B cell (primary cell): ENCODE measurements around the gene PARD3. TPM values are rescaled to one million over a fixed set of nuclear protein-coding genes. Genes with fewer than 3 reads are reported as not detected.

ENCODE experiments used
- ATAC-seq: fragments of 200-7000 bp; cut with Tn5 transposase; one replicate; pipeline ENCODE4 v1.10.0; 2021; ENCODE audit warnings: low read depth, mild to moderate bottlenecking, moderate number of reproducible peaks, moderate library complexity
- CTCF ChIA-PET: fragments of 350-600 bp; sonication (Branson Sonifier 250); formaldehyde crosslinking; loops from one replicate; lab custom pipeline; 2021; ENCODE audit warnings: antibody characterized with exemption, inconsistent platforms; lab: Charles Lee
- POLR2A ChIA-PET: fragments of 350-600 bp; sonication (Branson Sonifier 250); formaldehyde crosslinking; loops from one replicate; lab custom pipeline; 2021; ENCODE audit warnings: antibody characterized with exemption; lab: Charles Lee
- DNase-seq: peaks from one replicate; pipeline ENCODE4 v3.0.0; 2013
- H2AFZ ChIP-seq: 2 replicates; pipeline ENCODE4 v1.6.1; 2012; ENCODE audit warnings: mild to moderate bottlenecking, low read depth, low read length; ENCODE audit not compliant: insufficient read depth, poor library complexity, severe bottlenecking
- H3K27ac ChIP-seq, 2 donors: 1 replicate in 1 of 2; 2 replicates in 1 of 2; pipeline ENCODE4 v1.5.1; 2012 to 2013; ENCODE audit warnings: low read length in 2 of 2, mild to moderate bottlenecking in 2 of 2, moderate library complexity in 1 of 2
- H3K27me3 ChIP-seq, 4 experiments: fragments of 200-600 bp in 1 of 4; sonication (generic) in 1 of 4; replicated peaks in 1 of 4; 1 replicate in 2 of 4; 2 replicates in 2 of 4; pipeline versions ENCODE4 v1.6.1 to v1.7.0; 2013 to 2016; ENCODE audit warnings: low read length in 3 of 4, mild to moderate bottlenecking in 2 of 4, mixed read lengths in 1 of 4, moderate library complexity in 1 of 4; ENCODE audit not compliant: insufficient read depth in 4 of 4, control insufficient read depth in 3 of 4; ENCODE audit errors: control extremely low read depth in 1 of 4
- H3K36me3 ChIP-seq, 2 experiments: replicated peaks in 1 of 2; 1 replicate in 1 of 2; 2 replicates in 1 of 2; pipeline versions ENCODE4 v1.6.1 to v1.7.1; 2013; ENCODE audit warnings: low read length in 1 of 2; ENCODE audit not compliant: insufficient read depth in 2 of 2, control insufficient read depth in 1 of 2; ENCODE audit errors: control extremely low read depth in 1 of 2, extremely low read depth in 1 of 2
- H3K4me1 ChIP-seq, 2 donors: fragments of 200-600 bp in 1 of 2; sonication (generic) in 1 of 2; 1 replicate in 1 of 2; 2 replicates in 1 of 2; pipeline versions ENCODE4 v1.5.1 to v1.6.1; 2013 to 2017; ENCODE audit warnings: low read length in 2 of 2; ENCODE audit not compliant: control insufficient read depth in 2 of 2, insufficient read depth in 2 of 2
- H3K4me2 ChIP-seq: replicated peaks from 2 replicates; pipeline ENCODE3; 2012; ENCODE audit warnings: mild to moderate bottlenecking, low read depth, low read length; ENCODE audit not compliant: poor library complexity, severe bottlenecking
- H3K4me3 ChIP-seq, 5 experiments: fragments of 200-600 bp in 1 of 5; sonication (generic) in 1 of 5; 1 replicate in 3 of 5; 2 replicates in 2 of 5; pipeline versions ENCODE4 v1.5.1 to v1.7.0; 2011 to 2016; ENCODE audit warnings: low read length in 4 of 5, mild to moderate bottlenecking in 4 of 5, low read depth in 2 of 5, control low read depth in 1 of 5, moderate library complexity in 1 of 5; ENCODE audit not compliant: insufficient read depth in 1 of 5; ENCODE audit errors: control extremely low read depth in 1 of 5, extremely low read depth in 1 of 5
- H3K79me2 ChIP-seq: fragments of 200-600 bp; sonication (generic); one replicate; pipeline ENCODE4 v1.6.0; 2016; ENCODE audit warnings: low read length; ENCODE audit not compliant: control insufficient read depth, insufficient read depth
- H3K9ac ChIP-seq: fragments of 200-600 bp; sonication (generic); 2 replicates; pipeline ENCODE4 v1.6.1; 2017; ENCODE audit warnings: mild to moderate bottlenecking, low read length, moderate library complexity
- H3K9me3 ChIP-seq, 3 donors: one replicate each; pipeline versions ENCODE4 v1.6.1 to v1.7.1; 2013; ENCODE audit warnings: low read length in 2 of 3; ENCODE audit not compliant: control insufficient read depth in 2 of 3, insufficient read depth in 1 of 3; ENCODE audit errors: control extremely low read depth in 1 of 3
- H4K20me1 ChIP-seq: 2 replicates; pipeline ENCODE4 v1.6.0; 2012; ENCODE audit warnings: mild to moderate bottlenecking, low read length; ENCODE audit not compliant: insufficient read depth, control insufficient read depth, poor library complexity, severe bottlenecking
- H3K27ac Mint-ChIP-seq: one replicate; pipeline ENCODE4 v1.8.0; 2021; ENCODE audit warnings: mixed read lengths
- H3K27me3 Mint-ChIP-seq: one replicate; pipeline ENCODE4 v1.8.0; 2021; ENCODE audit warnings: mixed read lengths
- H3K4me1 Mint-ChIP-seq: one replicate; pipeline ENCODE4 v1.8.0; 2021; ENCODE audit warnings: mixed read lengths
- H3K4me3 Mint-ChIP-seq: one replicate; pipeline ENCODE4 v1.8.0; 2021; ENCODE audit warnings: mixed read lengths
- H3K9me3 Mint-ChIP-seq: one replicate; pipeline ENCODE4 v1.8.0; 2022; ENCODE audit warnings: mixed read lengths; ENCODE audit not compliant: insufficient read depth
- EZH2 ChIP-seq: IDR thresholded peaks from 2 replicates; pipeline ENCODE4 v1.6.1; 2012; ENCODE audit warnings: borderline replicate concordance, low read depth, mild to moderate bottlenecking, moderate library complexity, low read length; ENCODE audit not compliant: insufficient read depth, poor library complexity, severe bottlenecking
- WGBS: methylation state at CpG from one replicate; pipeline ENCODE4 v1.1.5; 2013; ENCODE audit warnings: missing lambda C conversion rate; ENCODE audit not compliant: insufficient coverage; 5-methylcytosine and 5-hydroxymethylcytosine counted together
- intact Hi-C: fragments of 100-400 bp; cut with micrococcal nuclease; formaldehyde crosslinking; loops from one replicate; pipeline ENCODE4 v1.10.0; 2022
- polyA plus RNA-seq: library from polyadenylated mRNA; depleted of rRNA; stranded (reverse); fragments of >200 nt; gene quantifications from 2 replicates; pipeline ENCODE4 v1.2.3, GENCODE V29; 2012
- total RNA-seq, 2 donors: library from RNA; stranded (reverse); fragments of 120-200 nt in 1 of 2; gene quantifications; 1 replicate in 1 of 2; 2 replicates in 1 of 2; pipeline versions ENCODE4 v1.2.3 to v1.2.4, GENCODE V29; 2013 to 2022
- TF ChIP-seq, protein P1 (sequence below): fragments of 200-600 bp; IDR thresholded peaks from one replicate; pipeline ENCODE4 v1.8.0; 2022; ENCODE audit warnings: antibody characterized with exemption, mild to moderate bottlenecking

Gene PARD3
- total and polyA plus RNA-seq, 2 donors (not counting 1 experiment from before 2014, with no cell fraction given), result not detected

DNA sequence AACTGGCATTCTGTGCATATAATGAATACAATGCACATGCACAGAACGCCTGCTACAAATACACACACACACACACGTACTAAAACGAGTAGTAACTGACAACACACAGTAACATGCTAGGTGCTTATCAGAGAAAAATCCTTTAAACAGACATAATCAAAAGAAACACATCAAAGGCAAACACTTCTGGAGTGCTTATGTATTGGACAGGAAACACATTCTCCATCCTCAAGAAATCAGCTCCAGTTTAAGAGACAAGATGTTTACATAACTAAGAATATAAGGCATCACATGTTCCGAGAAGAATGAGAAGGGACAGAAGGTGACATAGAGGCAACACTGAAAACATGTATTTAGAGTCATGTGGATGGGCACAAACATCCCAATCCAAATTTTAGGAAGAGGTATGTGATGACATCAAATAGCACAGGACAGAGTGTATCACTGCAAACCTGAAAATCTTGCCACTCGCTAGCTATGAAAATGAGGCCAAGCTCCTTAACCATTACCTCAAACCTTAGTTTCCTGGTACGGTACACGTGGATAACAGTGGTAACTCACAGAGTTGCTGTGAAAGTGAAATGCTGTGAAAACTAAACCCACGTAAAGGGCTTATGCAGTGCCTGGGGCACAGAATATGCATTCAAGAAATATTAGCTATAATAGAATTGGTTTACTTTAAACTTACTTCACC lies 619.6 kb downstream of the PARD3 start:
- TF ChIP-seq EZH2, result no peak
- TF ChIP-seq, protein P1, sequence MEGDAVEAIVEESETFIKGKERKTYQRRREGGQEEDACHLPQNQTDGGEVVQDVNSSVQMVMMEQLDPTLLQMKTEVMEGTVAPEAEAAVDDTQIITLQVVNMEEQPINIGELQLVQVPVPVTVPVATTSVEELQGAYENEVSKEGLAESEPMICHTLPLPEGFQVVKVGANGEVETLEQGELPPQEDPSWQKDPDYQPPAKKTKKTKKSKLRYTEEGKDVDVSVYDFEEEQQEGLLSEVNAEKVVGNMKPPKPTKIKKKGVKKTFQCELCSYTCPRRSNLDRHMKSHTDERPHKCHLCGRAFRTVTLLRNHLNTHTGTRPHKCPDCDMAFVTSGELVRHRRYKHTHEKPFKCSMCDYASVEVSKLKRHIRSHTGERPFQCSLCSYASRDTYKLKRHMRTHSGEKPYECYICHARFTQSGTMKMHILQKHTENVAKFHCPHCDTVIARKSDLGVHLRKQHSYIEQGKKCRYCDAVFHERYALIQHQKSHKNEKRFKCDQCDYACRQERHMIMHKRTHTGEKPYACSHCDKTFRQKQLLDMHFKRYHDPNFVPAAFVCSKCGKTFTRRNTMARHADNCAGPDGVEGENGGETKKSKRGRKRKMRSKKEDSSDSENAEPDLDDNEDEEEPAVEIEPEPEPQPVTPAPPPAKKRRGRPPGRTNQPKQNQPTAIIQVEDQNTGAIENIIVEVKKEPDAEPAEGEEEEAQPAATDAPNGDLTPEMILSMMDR, result no peak
- Histone ChIP-seq H3K9me3 (no peaks in the 10 kb centered on the region), H3K79me2 (no peaks in the 10 kb centered on the region), H3K27ac (no peak overlapping the region), H2AFZ (no peak overlapping the region), H3K36me3 (no peaks in the 10 kb centered on the region), H3K4me2 (no peak overlapping the region), H3K27me3 (no peaks in the 10 kb centered on the region), H3K9ac (no peak overlapping the region), H3K4me3 (no peak overlapping the region), H4K20me1 (no peaks in the 10 kb centered on the region), H3K4me1 (no peaks in the 10 kb centered on the region)
- Mint-ChIP-seq H3K4me3 (no peak overlapping the region), H3K27ac (no peak overlapping the region), H3K9me3 (no peaks in the 10 kb centered on the region), H3K27me3 (no peaks in the 10 kb centered on the region), H3K4me1 (no peaks in the 10 kb centered on the region)
- intact Hi-C loops, result no loop called here
- POLR2A ChIA-PET, result no interaction called here
- no peak for ATAC-seq
- WGBS, result 93% methylated on average over 3 of the region's 8 CpGs
- no peak for DNase-seq
- CTCF ChIA-PET, result no interaction called here

DNA sequence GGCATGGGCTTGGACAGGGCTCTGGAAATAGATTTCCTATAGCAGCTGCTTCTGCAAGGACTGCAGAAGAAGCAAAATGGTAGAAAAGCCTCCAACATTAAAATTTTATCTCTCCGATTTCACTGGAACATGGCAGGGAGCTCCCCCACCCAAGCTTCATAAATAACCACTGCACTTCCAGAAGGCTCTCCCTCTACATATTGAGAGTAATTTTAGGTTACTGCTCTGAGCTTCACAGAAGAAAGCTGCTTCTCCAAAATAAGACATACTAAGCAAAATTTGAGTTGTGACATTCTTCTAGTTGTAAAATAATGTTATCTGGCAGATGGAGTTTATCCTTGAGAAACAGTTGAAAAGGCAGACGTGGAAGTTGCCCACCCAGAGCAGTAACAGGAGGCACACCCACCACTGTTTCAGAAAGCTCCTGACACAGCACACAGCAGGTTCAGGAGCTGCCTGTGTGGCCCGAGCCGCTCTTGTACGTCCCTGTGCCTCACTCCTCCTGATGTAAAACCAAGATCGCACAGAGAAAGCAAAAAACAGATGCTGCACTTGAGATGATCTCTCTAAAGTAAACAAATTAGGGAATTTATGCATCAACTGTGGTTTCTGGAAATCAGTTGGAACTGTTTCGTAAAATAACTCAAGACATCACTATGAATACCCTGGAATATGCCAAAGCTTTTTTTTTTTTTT lies 621.0 kb downstream of the PARD3 start:
- H3K9me3 Mint-ChIP-seq, result no peaks in the 10 kb centered on the region
- Histone ChIP-seq H3K9me3 (no peaks in the 10 kb centered on the region), H3K27me3 (no peaks in the 10 kb centered on the region), H3K4me3 (no peak overlapping the region), H3K79me2 (no peaks in the 10 kb centered on the region), H2AFZ (no peak overlapping the region), H3K27ac (no peak overlapping the region), H3K4me2 (no peak overlapping the region), H3K4me1 (no peaks in the 10 kb centered on the region), H3K36me3 (no peaks in the 10 kb centered on the region), H4K20me1 (no peaks in the 10 kb centered on the region), H3K9ac (no peak overlapping the region)
- TF ChIP-seq EZH2, result no peak
- TF ChIP-seq, protein P1, result no peak
- no peak overlapping the region for H3K27ac Mint-ChIP-seq
- POLR2A ChIA-PET, result no interaction called here
- CTCF ChIA-PET, result no interaction called here
- H3K27me3 Mint-ChIP-seq, result no peaks in the 10 kb centered on the region
- ATAC-seq (no peak), DNase-seq (no peak)
- 100% methylated on average over 1 of the region's 7 CpGs for WGBS
- intact Hi-C loops, result no loop called here
- H3K4me1 Mint-ChIP-seq, result no peaks in the 10 kb centered on the region
- no peak overlapping the region for H3K4me3 Mint-ChIP-seq
